GM23338 (cell line): ENCODE data around the gene SASH3.

Experiments used
- EZH2 ChIP-seq: fragments of 200-600 bp; sonication (generic); IDR thresholded peaks from one replicate; pipeline ENCODE4 v1.8.0; 2017; ENCODE audit warnings: antibody characterized with exemption, mild to moderate bottlenecking, low read depth; ENCODE audit not compliant: unreplicated experiment
- POLR2AphosphoS5 ChIP-seq: IDR thresholded peaks from 2 replicates; pipeline ENCODE4 v1.6.1; 2016; ENCODE audit warnings: antibody characterized with exemption, low read depth
- TF ChIP-seq, protein P1 (sequence below), 2 experiments: fragments of 200-600 bp in 1 of 2; sonication (generic) in 1 of 2; conservative IDR thresholded peaks; 2 replicates each; pipeline versions ENCODE4 v1.5.1 to v1.6.1; 2016 to 2017; ENCODE audit warnings: antibody characterized with exemption in 2 of 2, low read depth in 2 of 2, mild to moderate bottlenecking in 2 of 2, moderate library complexity in 1 of 2

DNA sequence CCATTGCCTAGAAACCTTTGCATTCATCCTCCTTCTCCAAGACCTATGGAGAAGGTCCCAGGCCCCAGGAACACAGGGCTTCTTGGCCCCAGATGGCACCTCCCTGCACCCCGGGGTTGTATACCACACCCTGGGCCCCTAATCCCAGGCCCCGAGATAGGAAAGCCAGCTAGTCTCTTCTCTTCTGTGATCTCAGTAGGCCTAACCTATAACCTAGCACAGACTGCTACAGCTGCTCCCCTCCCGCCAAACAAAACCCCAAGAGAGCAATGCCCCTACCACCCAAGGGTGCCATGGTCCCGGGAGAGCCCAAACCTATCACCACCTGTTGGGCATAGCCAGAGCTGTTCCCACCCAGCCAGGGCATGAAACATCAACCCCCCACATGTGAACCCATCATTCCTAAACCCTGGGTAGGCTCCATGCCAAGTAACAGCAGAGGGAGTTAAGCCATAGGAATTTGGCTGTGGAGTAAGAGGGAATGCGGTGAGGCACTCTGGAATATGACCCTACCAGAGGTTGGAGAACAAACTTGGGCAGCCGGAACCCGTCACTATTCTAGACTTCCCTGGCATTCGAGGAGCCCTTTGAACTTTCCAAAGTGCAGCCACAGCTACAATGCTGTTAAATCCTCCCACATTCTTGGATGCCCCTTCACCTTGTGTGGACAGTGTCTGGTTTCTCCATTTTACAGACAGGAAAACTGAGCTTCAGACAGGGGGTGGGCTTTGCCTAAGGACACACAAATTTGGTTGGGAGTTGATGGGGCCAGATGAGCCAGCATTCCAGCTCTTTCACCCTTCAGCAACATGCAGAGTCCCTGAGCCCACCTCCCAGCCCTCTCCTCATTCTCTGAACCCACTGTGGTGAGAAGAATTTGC lies 10.9 kb upstream of the SASH3 start:
- TF ChIP-seq, protein P1, sequence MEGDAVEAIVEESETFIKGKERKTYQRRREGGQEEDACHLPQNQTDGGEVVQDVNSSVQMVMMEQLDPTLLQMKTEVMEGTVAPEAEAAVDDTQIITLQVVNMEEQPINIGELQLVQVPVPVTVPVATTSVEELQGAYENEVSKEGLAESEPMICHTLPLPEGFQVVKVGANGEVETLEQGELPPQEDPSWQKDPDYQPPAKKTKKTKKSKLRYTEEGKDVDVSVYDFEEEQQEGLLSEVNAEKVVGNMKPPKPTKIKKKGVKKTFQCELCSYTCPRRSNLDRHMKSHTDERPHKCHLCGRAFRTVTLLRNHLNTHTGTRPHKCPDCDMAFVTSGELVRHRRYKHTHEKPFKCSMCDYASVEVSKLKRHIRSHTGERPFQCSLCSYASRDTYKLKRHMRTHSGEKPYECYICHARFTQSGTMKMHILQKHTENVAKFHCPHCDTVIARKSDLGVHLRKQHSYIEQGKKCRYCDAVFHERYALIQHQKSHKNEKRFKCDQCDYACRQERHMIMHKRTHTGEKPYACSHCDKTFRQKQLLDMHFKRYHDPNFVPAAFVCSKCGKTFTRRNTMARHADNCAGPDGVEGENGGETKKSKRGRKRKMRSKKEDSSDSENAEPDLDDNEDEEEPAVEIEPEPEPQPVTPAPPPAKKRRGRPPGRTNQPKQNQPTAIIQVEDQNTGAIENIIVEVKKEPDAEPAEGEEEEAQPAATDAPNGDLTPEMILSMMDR (conservative IDR thresholded peaks at IDR 0.05; ENCODE audit: low read depth in 2 of 2) = no peak
- TF ChIP-seq POLR2AphosphoS5 = no peak
- no peak for TF ChIP-seq EZH2
